ENCODE data around the gene FN1. TPM values are rescaled to one million over a fixed set of nuclear protein-coding genes. Genes with fewer than 3 reads are reported as not detected.

FN1 gene
- total and polyA plus RNA-seq, 3 donors from 2014 or later: 36.8 to 245 (median 66.3) TPM

- Histone ChIP-seq H3K27ac (no peak overlapping the region), H3K4me1 (no peaks in the 10 kb centered on the region), H3K4me3 (no peak overlapping the region), H3K36me3 (ENCODE audit: low read depth, missing control alignments) (no peaks in the 10 kb centered on the region), H3K9me3 (no peaks in the 10 kb centered on the region), H3K27me3 (no peaks in the 10 kb centered on the region)
- 88 to 91% methylated on average over 5 of the region's 5 CpGs for WGBS, 2 donors
- no peak for DNase-seq
- no peak for TF ChIP-seq CTCF (IDR thresholded peaks at IDR 0.05)
- TF ChIP-seq POLR2A (IDR thresholded peaks at IDR 0.05): no peak
- intact Hi-C loops (cut with DNase I; ENCODE audit: low total_unique reads): no loop called here
Observed at GRCh38 chr2:215427585-215427984, 8.3 kb downstream of the FN1 start.

GRCh38 chr2:215425021-215425782, 10.7 kb downstream of the FN1 start:
- Histone ChIP-seq H3K4me1 (no peaks in the 10 kb centered on the region), H3K4me3 (no peak overlapping the region), H3K27me3 (no peaks in the 10 kb centered on the region), H3K36me3 (ENCODE audit: low read depth, missing control alignments) (no peaks in the 10 kb centered on the region), H3K27ac (no peak overlapping the region), H3K9me3 (no peaks in the 10 kb centered on the region)
- DNase-seq: no peak
- whole genome bisulfite sequencing, 2 donors: 88 to 90% methylated on average over 11 of the region's 11 CpGs
- intact Hi-C loops (cut with DNase I; ENCODE audit: low total_unique reads): no loop called here
- TF ChIP-seq CTCF (IDR thresholded peaks at IDR 0.05) (no peak), POLR2A (IDR thresholded peaks at IDR 0.05) (no peak)

- H3K9me3 ChIP-seq: no peaks in the 10 kb centered on the region
- H3K27ac ChIP-seq: no peak overlapping the region
- TF ChIP-seq CTCF (IDR thresholded peaks at IDR 0.05) (no peak), POLR2A (IDR thresholded peaks at IDR 0.05) (no peak)
- no peaks in the 10 kb centered on the region for H3K36me3 ChIP-seq (ENCODE audit: low read depth, missing control alignments)
- no peaks in the 10 kb centered on the region for H3K4me1 ChIP-seq
- H3K4me3 ChIP-seq: no peak overlapping the region
- WGBS, 2 donors: 95 to 96% methylated on average over 12 of the region's 12 CpGs
- no peaks in the 10 kb centered on the region for H3K27me3 ChIP-seq
- no peak for DNase-seq
- intact Hi-C loops (cut with DNase I; ENCODE audit: low total_unique reads): no loop called here
Observed at GRCh38 chr2:215423928-215424540, 11.8 kb downstream of the FN1 start.

GRCh38 chr2:215423234-215423633, 12.6 kb downstream of the FN1 start:
- no peak overlapping the region for H3K4me3 ChIP-seq
- no peak for DNase-seq
- intact Hi-C loops (cut with DNase I; ENCODE audit: low total_unique reads): no loop called here
- no peaks in the 10 kb centered on the region for H3K36me3 ChIP-seq (ENCODE audit: low read depth, missing control alignments)
- TF ChIP-seq POLR2A (IDR thresholded peaks at IDR 0.05): no peak
- TF ChIP-seq CTCF (IDR thresholded peaks at IDR 0.05): no peak
- WGBS, 2 donors: 61 to 84% methylated on average over 3 of the region's 3 CpGs
- H3K27ac ChIP-seq: no peak overlapping the region
- H3K27me3 ChIP-seq: no peaks in the 10 kb centered on the region
- H3K4me1 ChIP-seq: no peaks in the 10 kb centered on the region
- no peaks in the 10 kb centered on the region for H3K9me3 ChIP-seq

Data from testis (tissue), 3 donors.